ENCODE results near the gene RXRB. TPM values are rescaled to one million over a fixed set of nuclear protein-coding genes. Genes with fewer than 3 reads are reported as not detected.

The RXRB gene
- total and polyA plus RNA-seq, 10 of the 15 experiments (the other 5 are each of a cell fraction or from before 2014, with no cell fraction given): 0.71 to 35.0 (median 20.4) TPM

DNA sequence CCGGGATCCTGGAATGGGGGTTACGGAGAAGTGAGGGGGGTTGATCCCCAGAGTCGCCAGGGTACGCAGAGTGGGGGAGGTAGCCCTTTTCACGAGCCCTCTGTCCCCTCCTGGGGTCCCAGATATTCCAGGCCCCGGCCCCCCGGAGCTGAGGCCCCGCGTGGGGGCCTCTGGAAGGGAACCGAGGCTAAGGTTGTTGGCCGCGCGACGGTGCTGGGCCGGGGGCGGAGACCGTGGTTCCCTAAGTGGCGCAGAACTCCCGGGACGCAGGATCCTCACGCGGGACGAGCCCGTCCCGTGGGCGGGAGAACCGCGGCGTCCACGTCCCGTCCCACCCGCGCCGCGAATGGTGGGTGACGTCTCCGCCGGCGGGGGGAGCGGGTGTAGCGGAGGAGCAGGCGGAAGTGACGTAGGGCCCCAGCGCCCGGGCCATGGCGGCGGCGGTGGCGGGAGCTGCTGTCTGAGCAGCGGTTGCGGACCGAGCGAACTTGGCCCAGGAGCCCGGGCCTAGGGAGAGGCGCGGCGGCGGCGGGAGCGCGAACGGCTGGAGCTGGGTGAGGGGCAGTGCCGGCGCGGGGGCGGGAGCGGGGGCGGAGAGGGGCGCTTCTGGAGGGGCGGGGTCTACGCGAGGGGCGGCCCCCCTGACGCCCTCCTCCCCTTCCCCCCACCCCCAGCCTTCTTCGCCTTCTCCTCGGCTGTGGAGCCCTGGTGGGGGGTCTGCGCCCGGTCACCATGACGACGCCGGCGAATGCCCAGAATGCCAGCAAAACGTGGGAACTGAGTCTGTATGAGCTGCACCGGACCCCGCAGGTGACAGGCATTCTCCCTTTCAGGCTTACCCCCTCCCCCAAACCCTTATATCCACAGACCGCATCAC is 7.9 kb upstream of the RXRB start, which contains the start of gene RING1 (continued):
- TF ChIP-seq, protein P1, sequence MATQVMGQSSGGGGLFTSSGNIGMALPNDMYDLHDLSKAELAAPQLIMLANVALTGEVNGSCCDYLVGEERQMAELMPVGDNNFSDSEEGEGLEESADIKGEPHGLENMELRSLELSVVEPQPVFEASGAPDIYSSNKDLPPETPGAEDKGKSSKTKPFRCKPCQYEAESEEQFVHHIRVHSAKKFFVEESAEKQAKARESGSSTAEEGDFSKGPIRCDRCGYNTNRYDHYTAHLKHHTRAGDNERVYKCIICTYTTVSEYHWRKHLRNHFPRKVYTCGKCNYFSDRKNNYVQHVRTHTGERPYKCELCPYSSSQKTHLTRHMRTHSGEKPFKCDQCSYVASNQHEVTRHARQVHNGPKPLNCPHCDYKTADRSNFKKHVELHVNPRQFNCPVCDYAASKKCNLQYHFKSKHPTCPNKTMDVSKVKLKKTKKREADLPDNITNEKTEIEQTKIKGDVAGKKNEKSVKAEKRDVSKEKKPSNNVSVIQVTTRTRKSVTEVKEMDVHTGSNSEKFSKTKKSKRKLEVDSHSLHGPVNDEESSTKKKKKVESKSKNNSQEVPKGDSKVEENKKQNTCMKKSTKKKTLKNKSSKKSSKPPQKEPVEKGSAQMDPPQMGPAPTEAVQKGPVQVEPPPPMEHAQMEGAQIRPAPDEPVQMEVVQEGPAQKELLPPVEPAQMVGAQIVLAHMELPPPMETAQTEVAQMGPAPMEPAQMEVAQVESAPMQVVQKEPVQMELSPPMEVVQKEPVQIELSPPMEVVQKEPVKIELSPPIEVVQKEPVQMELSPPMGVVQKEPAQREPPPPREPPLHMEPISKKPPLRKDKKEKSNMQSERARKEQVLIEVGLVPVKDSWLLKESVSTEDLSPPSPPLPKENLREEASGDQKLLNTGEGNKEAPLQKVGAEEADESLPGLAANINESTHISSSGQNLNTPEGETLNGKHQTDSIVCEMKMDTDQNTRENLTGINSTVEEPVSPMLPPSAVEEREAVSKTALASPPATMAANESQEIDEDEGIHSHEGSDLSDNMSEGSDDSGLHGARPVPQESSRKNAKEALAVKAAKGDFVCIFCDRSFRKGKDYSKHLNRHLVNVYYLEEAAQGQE (IDR thresholded peaks at IDR 0.05; ENCODE audit: low read depth, low read length): no peak
- TF ChIP-seq HDAC2 (IDR thresholded peaks at IDR 0.05) (no peak), MEF2B (IDR thresholded peaks at IDR 0.05; ENCODE audit: partially characterized antibody, poor library complexity, severe bottlenecking) (peak; percentile 43), ZNF384 (IDR thresholded peaks at IDR 0.05; ENCODE audit: borderline replicate concordance, low read depth, low read length) (no peak), NR2C1 (IDR thresholded peaks at IDR 0.05) (no peak), ZNF207 (IDR thresholded peaks at IDR 0.05; ENCODE audit: borderline replicate concordance) (peak; percentile 87), KDM1A (IDR thresholded peaks at IDR 0.05; ENCODE audit: borderline replicate concordance) (no peak), POLR2AphosphoS2 (IDR thresholded peaks at IDR 0.05; ENCODE audit: low read depth, low read length) (peak; percentile 74; the same call in 1 of the 2 replicates), JUND (IDR thresholded peaks at IDR 0.05; ENCODE audit: low read depth, low read length) (0 out of 2 replicates have a peak, but pooled peaks have one; percentile 4), BMI1 (IDR thresholded peaks at IDR 0.05; ENCODE audit: borderline replicate concordance) (no peak), CBX3 (IDR thresholded peaks at IDR 0.05; ENCODE audit: borderline replicate concordance, low read depth) (no peak), TARDBP (IDR thresholded peaks at IDR 0.05; ENCODE audit: borderline replicate concordance) (no peak), EZH2 (IDR thresholded peaks at IDR 0.05; ENCODE audit: borderline replicate concordance, control insufficient read depth, low read depth, low read length) (no peak), KLF5 (IDR thresholded peaks at IDR 0.05; ENCODE audit: partially characterized antibody) (peak; percentile 40), JUNB (IDR thresholded peaks at IDR 0.05) (no peak), ZZZ3 (IDR thresholded peaks at IDR 0.05; ENCODE audit: control insufficient read depth, insufficient read length, low read depth) (no peak), ZNF217 (IDR thresholded peaks at IDR 0.05) (no peak), NFYA (IDR thresholded peaks at IDR 0.05; ENCODE audit: borderline replicate concordance, low read depth, low read length) (no peak)
- TF ChIP-seq, protein P2, sequence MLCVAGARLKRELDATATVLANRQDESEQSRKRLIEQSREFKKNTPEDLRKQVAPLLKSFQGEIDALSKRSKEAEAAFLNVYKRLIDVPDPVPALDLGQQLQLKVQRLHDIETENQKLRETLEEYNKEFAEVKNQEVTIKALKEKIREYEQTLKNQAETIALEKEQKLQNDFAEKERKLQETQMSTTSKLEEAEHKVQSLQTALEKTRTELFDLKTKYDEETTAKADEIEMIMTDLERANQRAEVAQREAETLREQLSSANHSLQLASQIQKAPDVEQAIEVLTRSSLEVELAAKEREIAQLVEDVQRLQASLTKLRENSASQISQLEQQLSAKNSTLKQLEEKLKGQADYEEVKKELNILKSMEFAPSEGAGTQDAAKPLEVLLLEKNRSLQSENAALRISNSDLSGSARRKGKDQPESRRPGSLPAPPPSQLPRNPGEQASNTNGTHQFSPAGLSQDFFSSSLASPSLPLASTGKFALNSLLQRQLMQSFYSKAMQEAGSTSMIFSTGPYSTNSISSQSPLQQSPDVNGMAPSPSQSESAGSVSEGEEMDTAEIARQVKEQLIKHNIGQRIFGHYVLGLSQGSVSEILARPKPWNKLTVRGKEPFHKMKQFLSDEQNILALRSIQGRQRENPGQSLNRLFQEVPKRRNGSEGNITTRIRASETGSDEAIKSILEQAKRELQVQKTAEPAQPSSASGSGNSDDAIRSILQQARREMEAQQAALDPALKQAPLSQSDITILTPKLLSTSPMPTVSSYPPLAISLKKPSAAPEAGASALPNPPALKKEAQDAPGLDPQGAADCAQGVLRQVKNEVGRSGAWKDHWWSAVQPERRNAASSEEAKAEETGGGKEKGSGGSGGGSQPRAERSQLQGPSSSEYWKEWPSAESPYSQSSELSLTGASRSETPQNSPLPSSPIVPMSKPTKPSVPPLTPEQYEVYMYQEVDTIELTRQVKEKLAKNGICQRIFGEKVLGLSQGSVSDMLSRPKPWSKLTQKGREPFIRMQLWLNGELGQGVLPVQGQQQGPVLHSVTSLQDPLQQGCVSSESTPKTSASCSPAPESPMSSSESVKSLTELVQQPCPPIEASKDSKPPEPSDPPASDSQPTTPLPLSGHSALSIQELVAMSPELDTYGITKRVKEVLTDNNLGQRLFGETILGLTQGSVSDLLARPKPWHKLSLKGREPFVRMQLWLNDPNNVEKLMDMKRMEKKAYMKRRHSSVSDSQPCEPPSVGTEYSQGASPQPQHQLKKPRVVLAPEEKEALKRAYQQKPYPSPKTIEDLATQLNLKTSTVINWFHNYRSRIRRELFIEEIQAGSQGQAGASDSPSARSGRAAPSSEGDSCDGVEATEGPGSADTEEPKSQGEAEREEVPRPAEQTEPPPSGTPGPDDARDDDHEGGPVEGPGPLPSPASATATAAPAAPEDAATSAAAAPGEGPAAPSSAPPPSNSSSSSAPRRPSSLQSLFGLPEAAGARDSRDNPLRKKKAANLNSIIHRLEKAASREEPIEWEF (IDR thresholded peaks at IDR 0.05; ENCODE audit: insufficient replicate concordance, low read depth, low read length): no peak
- TF ChIP-seq, protein P3, sequence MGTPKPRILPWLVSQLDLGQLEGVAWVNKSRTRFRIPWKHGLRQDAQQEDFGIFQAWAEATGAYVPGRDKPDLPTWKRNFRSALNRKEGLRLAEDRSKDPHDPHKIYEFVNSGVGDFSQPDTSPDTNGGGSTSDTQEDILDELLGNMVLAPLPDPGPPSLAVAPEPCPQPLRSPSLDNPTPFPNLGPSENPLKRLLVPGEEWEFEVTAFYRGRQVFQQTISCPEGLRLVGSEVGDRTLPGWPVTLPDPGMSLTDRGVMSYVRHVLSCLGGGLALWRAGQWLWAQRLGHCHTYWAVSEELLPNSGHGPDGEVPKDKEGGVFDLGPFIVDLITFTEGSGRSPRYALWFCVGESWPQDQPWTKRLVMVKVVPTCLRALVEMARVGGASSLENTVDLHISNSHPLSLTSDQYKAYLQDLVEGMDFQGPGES (IDR thresholded peaks at IDR 0.05): no peak

Measured in GM12878 (cell line).